ENCODE measurements around the gene STK33.
A peak's percentile ranks its signal among the peaks of the same experiment; 100 is the strongest.

Gene STK33

DNA sequence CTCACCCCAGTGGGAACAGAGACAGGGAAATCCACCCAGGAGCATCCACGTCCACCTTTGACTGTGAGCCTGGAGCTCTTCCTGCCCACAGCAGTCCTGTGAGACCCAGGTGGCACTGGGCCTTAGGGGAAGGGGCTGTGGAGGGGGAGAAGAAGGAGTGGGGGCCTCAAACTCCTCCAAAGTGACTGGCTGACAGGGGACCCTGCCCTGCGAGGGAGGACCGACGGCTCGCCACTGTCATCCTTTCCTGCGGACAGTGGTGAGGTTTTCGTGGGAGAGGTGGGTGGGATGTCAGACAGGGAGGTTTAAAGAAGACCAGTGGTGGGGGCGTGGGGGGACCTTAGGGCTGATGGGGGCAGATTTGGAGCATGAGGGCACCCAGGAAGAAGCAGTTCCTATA lies 237.8 kb downstream of the STK33 start:
- no peak for DNase-seq (ENCODE audit: low read depth in 2 of 2)

GRCh38 chr11:8355416-8355742 lies 238.6 kb downstream of the STK33 start:
- no peak for DNase-seq (ENCODE audit: low read depth in 2 of 2)

- DNase-seq (ENCODE audit: low read depth in 2 of 2) = no peak
Measured at GRCh38 chr11:8354622-8355415, 239.2 kb downstream of the STK33 start.

DNA sequence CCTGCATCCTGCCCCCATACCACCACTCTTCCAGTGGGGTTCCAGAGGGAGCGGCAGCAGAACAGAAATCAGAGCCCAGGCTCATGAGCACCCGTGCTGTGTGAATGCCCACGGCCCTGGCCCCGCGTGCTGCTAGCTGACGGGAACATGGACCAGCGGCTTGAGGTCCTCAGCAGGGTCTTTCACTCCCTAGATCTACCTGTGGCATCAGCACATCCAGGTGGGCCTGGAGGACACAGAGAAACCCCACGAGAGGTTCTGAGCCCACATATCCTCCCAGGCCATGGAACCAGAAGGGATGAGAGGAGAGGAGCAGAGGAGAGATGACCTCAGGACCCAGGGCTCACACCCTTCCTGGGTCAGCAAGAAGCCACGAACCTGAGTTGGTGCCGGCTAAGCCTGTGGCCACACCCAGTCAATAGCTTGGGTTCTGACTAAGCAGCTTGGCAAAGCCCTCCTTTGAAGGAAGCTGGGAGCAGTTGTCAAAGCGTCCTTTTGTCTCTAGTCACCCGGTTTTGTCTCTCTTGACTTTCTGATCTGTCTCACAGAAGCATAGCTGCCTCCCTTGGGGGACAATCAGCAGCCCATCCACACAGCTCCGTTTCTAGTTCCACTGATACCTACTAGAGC lies 241.0 kb downstream of the STK33 start:
- DNase-seq (ENCODE audit: low read depth in 2 of 2) = no peak

DNA sequence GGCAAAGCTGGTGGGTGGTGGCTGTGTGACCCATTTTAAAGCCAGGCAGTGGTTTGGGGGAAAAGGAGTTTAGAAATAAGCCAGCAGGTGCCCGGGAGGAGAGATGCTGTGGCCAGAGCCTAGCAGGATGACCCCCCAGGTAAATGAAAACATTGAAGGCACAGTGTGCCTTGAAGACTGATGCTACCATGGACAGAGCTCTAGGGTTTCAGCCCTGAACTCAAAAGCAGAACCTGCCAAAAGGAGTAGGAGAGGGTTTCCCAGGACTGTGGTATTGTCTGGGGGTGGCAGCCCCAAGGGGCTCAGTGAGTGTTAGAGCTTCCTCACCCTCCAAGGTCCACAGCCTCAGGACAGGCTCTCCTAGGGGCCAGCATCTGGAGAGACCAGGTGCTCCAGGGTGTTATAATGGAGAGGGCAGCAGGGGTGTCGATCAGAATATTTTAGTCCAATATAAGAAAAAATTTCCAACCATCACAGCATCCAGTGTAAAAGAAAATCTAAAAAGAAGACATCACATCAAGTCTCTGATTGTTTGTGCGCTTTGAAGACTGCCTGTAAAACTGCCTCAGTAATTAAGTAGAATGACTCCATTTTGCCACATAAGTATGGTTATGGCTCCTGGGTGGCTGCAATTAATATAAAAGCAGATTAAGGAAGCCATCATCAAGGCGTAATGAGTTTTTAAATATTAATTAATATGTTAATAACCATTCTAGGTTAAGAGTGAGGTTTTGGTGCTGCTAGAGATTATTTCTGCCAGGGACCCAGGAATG lies 241.7 kb downstream of the STK33 start:
- no peak for DNase-seq (ENCODE audit: low read depth in 2 of 2)

DNA sequence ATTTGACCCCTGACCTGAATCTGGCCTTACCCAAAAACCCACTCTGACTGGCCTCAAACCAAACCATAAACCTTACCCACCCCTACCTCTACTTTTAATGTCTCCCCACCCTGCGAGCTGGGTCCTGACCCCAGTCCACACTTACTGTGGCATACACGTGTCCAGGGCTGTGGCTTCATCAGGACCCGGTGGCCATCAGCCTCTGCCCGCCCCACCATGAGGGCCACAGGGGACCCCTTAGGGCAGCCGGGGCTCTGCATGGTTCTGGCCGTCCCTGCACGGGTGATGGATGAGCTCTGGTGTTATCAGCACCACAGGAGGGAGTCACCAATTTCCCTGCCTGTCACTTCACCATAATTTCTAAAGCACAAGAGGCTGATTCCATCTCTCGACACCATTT lies 242.8 kb downstream of the STK33 start:
- DNase-seq (ENCODE audit: low read depth in 2 of 2) = no peak

DNA sequence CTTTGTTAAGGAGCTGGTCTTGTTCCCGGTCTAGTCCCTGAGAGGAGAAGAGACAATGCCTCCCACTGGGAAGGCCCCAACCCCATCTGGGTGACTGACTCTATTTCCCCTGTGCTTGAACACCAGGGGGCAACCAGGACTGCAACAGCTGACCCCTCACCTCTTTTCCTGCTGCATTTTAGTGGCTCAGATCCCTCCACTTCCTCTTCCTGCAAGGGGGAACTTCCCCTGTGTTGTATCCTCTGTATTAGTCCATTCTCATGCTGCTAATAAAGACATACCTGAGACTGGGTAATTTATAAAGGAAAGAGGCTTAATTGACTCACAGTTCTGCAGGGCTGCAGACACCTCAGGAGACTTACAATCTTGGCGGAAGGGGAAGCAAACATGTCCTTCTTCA lies 246.1 kb downstream of the STK33 start:
- DNase-seq (ENCODE audit: low read depth in 2 of 2) = no peak

DNA sequence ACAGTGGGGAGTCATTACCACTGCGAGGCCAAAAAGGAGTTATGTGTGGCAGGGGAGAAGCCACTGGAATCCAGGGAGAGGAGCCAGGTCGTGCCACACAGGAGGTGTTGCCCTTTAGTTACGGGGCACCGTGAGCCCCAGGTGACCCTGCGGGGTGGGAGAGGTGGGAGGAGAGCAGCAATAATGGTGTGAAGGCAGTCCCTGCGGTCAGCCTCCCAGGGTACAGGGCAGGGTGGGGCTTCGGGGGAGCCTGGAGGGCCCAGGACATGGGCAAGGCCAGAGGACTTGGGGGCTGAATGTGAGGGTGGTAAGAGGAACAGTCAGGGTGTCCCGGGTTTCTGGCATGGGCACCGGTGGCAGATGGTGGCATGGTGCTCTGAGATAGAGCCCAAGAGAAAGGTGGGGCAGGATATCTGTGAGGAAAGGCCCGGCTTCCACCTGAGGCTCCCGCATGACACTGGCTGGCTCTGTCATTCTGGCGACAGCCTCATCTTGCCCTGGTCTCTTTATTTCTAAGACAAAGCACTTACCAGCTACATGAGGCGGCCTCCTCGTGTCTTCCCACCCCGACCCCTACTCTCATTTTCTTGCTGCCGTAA lies 247.8 kb downstream of the STK33 start:
- DNase-seq (ENCODE audit: low read depth in 2 of 2) = no peak

DNA sequence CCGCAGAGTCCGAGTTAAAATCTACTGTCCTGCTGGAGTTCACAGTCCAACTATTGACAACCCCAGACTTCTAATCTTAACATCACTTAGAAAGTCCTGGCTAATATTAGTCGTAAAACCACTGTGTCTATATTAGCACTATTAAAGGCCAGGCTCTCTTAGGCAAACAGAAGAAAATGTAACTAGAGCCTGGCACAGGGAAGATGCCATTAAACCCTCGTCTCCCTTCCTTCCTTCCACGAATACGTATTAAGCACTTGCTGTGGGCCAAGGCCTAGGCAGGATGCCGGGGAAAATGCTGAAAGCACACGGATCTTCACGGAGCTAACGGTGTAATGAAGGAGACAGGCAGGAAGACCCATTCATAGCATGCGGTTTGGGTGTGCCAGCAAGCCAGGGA lies 248.8 kb downstream of the STK33 start:
- no peak for DNase-seq (ENCODE audit: low read depth in 2 of 2)

DNA sequence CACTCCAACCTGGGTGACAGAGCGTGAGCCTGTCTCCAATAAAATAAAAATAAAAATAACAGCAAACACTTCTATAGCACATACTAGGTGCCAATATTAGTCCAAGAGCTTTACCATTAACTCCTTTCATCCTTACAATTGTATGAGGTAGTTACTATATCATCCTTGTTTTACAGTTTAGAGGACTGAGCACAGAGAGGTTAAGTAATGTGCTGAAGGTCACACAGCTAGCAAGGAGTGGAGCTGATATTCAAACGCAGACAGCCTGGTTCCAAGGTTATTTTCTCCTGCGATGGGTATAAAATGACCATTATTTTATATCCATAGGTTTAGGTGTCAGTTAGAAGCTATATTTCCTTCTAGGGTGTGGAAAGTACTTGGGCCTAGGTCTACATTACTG lies 249.7 kb downstream of the STK33 start:
- DNase-seq (ENCODE audit: low read depth in 2 of 2) = no peak

DNA sequence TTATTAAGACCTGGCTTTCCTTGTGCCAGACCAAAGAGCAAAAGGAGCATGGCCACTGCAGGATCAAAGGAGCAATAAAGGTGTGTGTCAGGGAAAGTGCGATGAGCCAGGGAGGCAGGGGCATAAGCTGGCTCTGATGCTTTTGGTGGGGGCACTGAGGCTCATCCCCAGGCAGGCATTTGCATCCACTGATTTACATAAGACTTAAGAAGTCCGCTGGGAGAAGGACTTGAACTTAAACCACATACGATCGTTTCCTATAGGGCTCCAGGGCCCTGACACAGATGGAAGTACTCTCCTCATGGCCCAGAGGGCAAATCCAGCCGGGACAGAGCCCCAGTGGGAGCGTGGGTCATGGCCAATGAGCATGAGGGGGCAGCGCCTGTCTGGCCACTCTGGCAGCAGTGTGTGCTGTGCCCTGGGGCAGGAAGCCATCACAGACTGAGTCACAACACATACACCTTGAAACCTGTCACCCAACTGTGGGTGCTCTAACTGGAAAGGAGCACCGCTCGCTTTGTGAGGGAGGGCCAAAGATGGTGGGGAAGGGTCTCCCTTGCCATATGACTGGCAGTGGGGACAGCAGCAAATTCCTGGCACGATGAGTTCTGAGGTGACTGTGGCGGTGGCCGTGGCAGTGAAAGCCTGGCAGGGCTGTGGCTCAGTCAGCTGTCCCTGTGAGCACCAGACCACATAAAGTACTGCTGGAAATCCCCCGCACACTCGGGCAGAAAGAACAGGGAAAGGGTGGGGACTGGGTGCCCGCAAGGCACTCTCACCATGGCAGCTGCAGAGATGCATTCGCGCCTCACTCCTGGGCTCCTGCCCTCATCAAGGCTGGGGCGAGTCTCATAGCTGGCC lies 251.0 kb downstream of the STK33 start:
- DNase-seq (ENCODE audit: low read depth in 2 of 2) = peak in 1 of 2 donors; percentile 14

DNA sequence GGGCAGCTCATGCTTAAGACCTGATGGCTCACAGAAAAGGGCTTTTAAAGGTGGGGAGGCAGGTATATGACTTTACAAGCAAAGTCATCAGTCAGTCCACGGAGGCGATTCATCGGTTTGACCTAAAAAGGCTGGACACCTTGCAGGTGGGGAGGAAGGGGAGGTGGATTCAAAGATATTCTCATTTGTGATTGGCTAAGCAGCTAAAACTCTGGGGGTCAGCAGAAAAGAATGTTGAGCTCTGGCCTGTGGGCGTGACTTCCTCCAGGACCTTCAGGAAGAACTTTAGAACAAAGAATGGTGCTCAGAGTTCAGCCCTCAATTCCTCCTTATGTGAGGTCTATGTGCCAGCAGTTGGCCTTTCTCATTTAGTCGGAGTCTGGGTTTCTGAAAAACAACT lies 252.0 kb downstream of the STK33 start:
- DNase-seq (ENCODE audit: low read depth in 2 of 2) = no peak

Measured in stimulated activated CD8-positive, alpha-beta memory T cell treated with anti-CD3 and anti-CD28 coated beads, Interleukin-2, amount 100 ng/mL, for 48 hours (primary cell).